K562 (cell line): ENCODE results near the gene ARHGEF38. TPM values are rescaled to one million over a fixed set of nuclear protein-coding genes. Genes with fewer than 3 reads are reported as not detected.

Experiments
- BCLAF1 ChIP-seq, 2 experiments: fragments of 450-650 bp in 1 of 2; IDR thresholded peaks; 2 replicates each; pipeline ENCODE4 v1.6.1; 2011 to 2017; ENCODE audit warnings: low read depth in 2 of 2, antibody characterized with exemption in 1 of 2, borderline replicate concordance in 1 of 2, low read length in 1 of 2, mild to moderate bottlenecking in 1 of 2, mixed read lengths in 1 of 2; ENCODE audit not compliant: control insufficient read depth in 1 of 2
- DNMT1 ChIP-seq: fragments of 450-650 bp; IDR thresholded peaks from 2 replicates; pipeline ENCODE4 v1.6.1; 2016; ENCODE audit warnings: antibody characterized with exemption, mild to moderate bottlenecking
- ELK1 ChIP-seq: sonication (generic); formaldehyde crosslinking; IDR thresholded peaks from 2 replicates; pipeline ENCODE4 v1.8.1; 2022; ENCODE audit warnings: missing genetic modification reagents
- EP400 ChIP-seq: fragments of 450-650 bp; IDR thresholded peaks from 2 replicates; pipeline ENCODE4 v1.6.1; 2017; ENCODE audit warnings: antibody characterized with exemption, mild to moderate bottlenecking, moderate library complexity
- FUS ChIP-seq: fragments of 200-400 bp; formaldehyde crosslinking; optimal IDR thresholded peaks from 2 replicates; pipeline ENCODE3; 2017; ENCODE audit warnings: low read depth, low read length
- HLTF ChIP-seq: fragments of 450-650 bp; IDR thresholded peaks from 2 replicates; pipeline ENCODE4 v1.6.1; 2016
- HMBOX1 ChIP-seq: sonication (generic); IDR thresholded peaks from 2 replicates; pipeline ENCODE4 v1.6.1; 2016
- HMG20A ChIP-seq: fragments of 450-650 bp; formaldehyde crosslinking; conservative IDR thresholded peaks from 2 replicates; pipeline ENCODE4 v1.4.0; 2020; ENCODE audit warnings: mild to moderate bottlenecking, mixed read lengths
- HNRNPH1 ChIP-seq: fragments of 200-400 bp; formaldehyde crosslinking; optimal IDR thresholded peaks from 2 replicates; pipeline ENCODE3; 2017; ENCODE audit warnings: low read depth, mild to moderate bottlenecking, low read length, moderate library complexity
- ILF3 ChIP-seq: fragments of 450-650 bp; IDR thresholded peaks from 2 replicates; pipeline ENCODE4 v1.6.1; 2018; ENCODE audit warnings: antibody characterized with exemption, mild to moderate bottlenecking, moderate library complexity, borderline replicate concordance
- KLF10 ChIP-seq: fragments of 250-450 bp; sonication (Bioruptor Pico); IDR thresholded peaks from 2 replicates; pipeline ENCODE4 v1.6.1; 2021; ENCODE audit warnings: matching md5 sums
- MAX ChIP-seq: sonication (generic); formaldehyde crosslinking; IDR thresholded peaks from 2 replicates; pipeline ENCODE4 v1.9.0; 2022; ENCODE audit warnings: mild to moderate bottlenecking, missing genetic modification reagents
- MCM7 ChIP-seq, 2 experiments: fragments of 450-650 bp; IDR thresholded peaks; 2 replicates each; pipeline ENCODE4 v1.6.1; 2016 to 2018
- MXD1 ChIP-seq: fragments of 250-450 bp; sonication (Bioruptor Pico); IDR thresholded peaks from 2 replicates; pipeline ENCODE4 v1.8.0; 2021; ENCODE audit warnings: borderline replicate concordance, mild to moderate bottlenecking, moderate library complexity; ENCODE audit not compliant: poor library complexity, severe bottlenecking
- SMAD3 ChIP-seq: fragments of 450-650 bp; formaldehyde crosslinking; conservative IDR thresholded peaks from 2 replicates; pipeline ENCODE4 v1.4.0; 2020; ENCODE audit warnings: mild to moderate bottlenecking
- SNIP1 ChIP-seq: fragments of 450-650 bp; IDR thresholded peaks from 2 replicates; pipeline ENCODE4 v1.7.1; 2017; ENCODE audit warnings: low read depth, mild to moderate bottlenecking
- SPI1 ChIP-seq: IDR thresholded peaks from 2 replicates; pipeline ENCODE4 v1.6.1; 2011; ENCODE audit warnings: low read depth, low read length, control low read depth, borderline replicate concordance
- ZKSCAN1 ChIP-seq: fragments of 150-350 bp; IDR thresholded peaks from 2 replicates; pipeline ENCODE4 v1.6.1; 2016; ENCODE audit warnings: low read depth, low read length
- ZNF197 ChIP-seq: fragments of 200-800 bp; sonication (Bioruptor generic); IDR thresholded peaks from 2 replicates; pipeline ENCODE4 v1.6.1; 2016; ENCODE audit warnings: low read depth, missing genetic modification characterization, missing compliant biosample characterization
- ZNF24 ChIP-seq: fragments of 450-650 bp; IDR thresholded peaks from 2 replicates; pipeline ENCODE4 v1.6.1; 2016
- ZNF699 ChIP-seq: fragments of 250-450 bp; sonication (Bioruptor Pico); IDR thresholded peaks from 2 replicates; pipeline ENCODE4 v1.8.0; 2021; ENCODE audit warnings: mild to moderate bottlenecking, moderate library complexity; ENCODE audit not compliant: insufficient replicate concordance
- ZNF76 ChIP-seq: fragments of 250-450 bp; sonication (Bioruptor Pico); IDR thresholded peaks from 2 replicates; pipeline ENCODE4 v1.4.0; 2020; ENCODE audit warnings: mild to moderate bottlenecking, moderate library complexity, borderline replicate concordance
- ZSCAN29 ChIP-seq: fragments of 450-650 bp; IDR thresholded peaks from 2 replicates; pipeline ENCODE4 v1.6.1; 2017
- polyA plus RNA-seq, 8 experiments: library from polyadenylated mRNA; depleted of rRNA in 4 of 8; stranded (reverse) in 5 of 8; unstranded in 3 of 8; fragments of >200 nt; fragmentation: Nextera tagmentation in 2 of 8; fragmentation: Illumina TruSeq in 1 of 8; extraction: Ambion mirVana in 2 of 8; extraction: Trizol in 1 of 8; gene quantifications; 2 replicates each; pipeline versions ENCODE4 v1.2.1 to v1.2.3, GENCODE V29; 2011 to 2014; ENCODE audit warnings: inconsistent platforms in 1 of 8, missing spikeins in 1 of 8
- total RNA-seq, 7 experiments: library from RNA; depleted of rRNA in 6 of 7; stranded (reverse); fragments of >200 nt in 6 of 7; fragmentation: Illumina TruSeq in 2 of 7; extraction: Trizol in 2 of 7; gene quantifications; 2 replicates each; pipeline versions ENCODE4 v1.2.1 to v1.2.3, GENCODE V29; 2011 to 2021; ENCODE audit warnings: low replicate concordance in 1 of 7

Gene ARHGEF38
- total and polyA plus RNA-seq, 9 of the 15 experiments (the other 6 are each of a cell fraction or from before 2014, with no cell fraction given), result 0.17 TPM; not detected in 8

GRCh38 chr4:105708181-105709080, 156.0 kb downstream of the ARHGEF38 start, which contains the start of the genes GSTCD and INTS12 (continued):
- no peak for TF ChIP-seq ZNF76 (CRISPR knock-in tag)
- no peak for TF ChIP-seq ELK1 (CRISPR knock-in tag)
- TF ChIP-seq ILF3, result no peak
- no peak for TF ChIP-seq SPI1
- 0 out of 2 replicates have a peak, but pooled peaks have one; percentile 54 for TF ChIP-seq SMAD3
- TF ChIP-seq BCLAF1 (IDR thresholded peaks at IDR 0.05; ENCODE audit: borderline replicate concordance in 1 of 2, control insufficient read depth in 1 of 2, low read depth in 2 of 2, low read length in 1 of 2), result peak in 1 of 2 experiments; percentile 99; a peak in 2 of 4 replicates
- peak; percentile 84 for TF ChIP-seq ZNF24
- TF ChIP-seq FUS, result no peak
- peak; percentile 89 for TF ChIP-seq ZKSCAN1
- no peak for TF ChIP-seq ZNF197 (CRISPR knock-in tag)
- no peak for TF ChIP-seq DNMT1
- no peak for TF ChIP-seq KLF10 (CRISPR knock-in tag)
- TF ChIP-seq HNRNPH1, result no peak
- peak; percentile 80 for TF ChIP-seq HLTF
- no peak for TF ChIP-seq MXD1
- no peak for TF ChIP-seq HMBOX1
- TF ChIP-seq SNIP1, result 0 out of 2 replicates have a peak, but pooled peaks have one; percentile 29
- no peak for TF ChIP-seq HMG20A (CRISPR knock-in tag)
- no peak for TF ChIP-seq ZNF699 (CRISPR knock-in tag)
- peak; percentile 92 for TF ChIP-seq EP400
- no peak for TF ChIP-seq MCM7 (IDR thresholded peaks at IDR 0.05)
- no peak for TF ChIP-seq ZSCAN29
- peak; percentile 75 for TF ChIP-seq MAX (CRISPR knock-in tag)
